HG02759 (cell line): Measurements from ENCODE around the gene CAP2.
"Not testable (repeated sequence)": the region's sequence is repeated elsewhere in the genome, so short reads cannot be mapped to it uniquely, and the experiment has no call there.

Source experiments
- ATAC-seq: cut with Tn5 transposase; IDR thresholded peaks from one replicate; pipeline ENCODE4 v1.9.1; 2021; ENCODE audit warnings: mild to moderate bottlenecking, moderate library complexity; ENCODE audit not compliant: unreplicated experiment

The CAP2 gene

GRCh38 chr6:17431581-17431980, 38.2 kb downstream of the CAP2 start:
- ATAC-seq = no peak

DNA sequence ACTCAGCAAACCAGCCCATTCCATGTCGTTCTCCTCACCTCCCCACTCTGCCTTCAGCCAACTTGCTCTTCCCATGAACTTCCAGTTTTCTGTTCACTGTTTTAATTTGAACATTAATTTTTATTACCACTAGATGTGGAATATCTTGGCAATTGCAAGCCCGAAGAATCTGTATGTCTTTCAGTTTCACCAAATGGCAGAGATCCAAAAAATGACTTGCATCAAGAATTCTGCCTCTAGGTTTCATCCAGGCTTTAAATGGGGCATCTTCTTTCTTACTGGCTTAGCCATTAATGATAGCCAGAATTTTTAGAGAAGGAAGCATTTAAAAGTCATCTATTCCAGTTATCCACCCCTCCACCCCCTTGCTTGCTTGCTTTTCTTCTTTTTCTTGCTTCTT, 39.0 kb downstream of the CAP2 start:
- no peak for ATAC-seq

- no peak for ATAC-seq
Measured at GRCh38 chr6:17439243-17439993, 46.0 kb downstream of the CAP2 start.

DNA sequence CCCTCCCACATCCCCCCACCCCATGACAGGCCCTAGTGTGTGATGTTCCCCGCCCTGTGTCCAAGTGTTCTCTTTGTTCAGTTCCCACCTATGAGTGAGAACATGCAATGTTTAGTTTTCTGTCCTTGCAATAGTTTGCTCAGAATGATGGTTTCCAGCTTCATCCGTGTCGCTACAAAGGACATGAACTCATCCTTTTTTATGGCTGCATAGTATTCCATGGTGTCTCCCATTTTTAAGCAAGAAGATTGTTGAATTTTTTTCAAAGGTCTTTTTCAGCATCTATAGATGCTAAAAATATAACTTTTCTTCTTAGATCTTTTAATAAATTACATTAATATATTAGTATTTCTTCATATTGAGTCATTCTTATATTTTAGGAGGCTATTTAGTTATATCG, 47.4 kb downstream of the CAP2 start:
- ATAC-seq = not testable (repeated sequence)

GRCh38 chr6:17442196-17442595, 48.8 kb downstream of the CAP2 start:
- no peak for ATAC-seq

DNA sequence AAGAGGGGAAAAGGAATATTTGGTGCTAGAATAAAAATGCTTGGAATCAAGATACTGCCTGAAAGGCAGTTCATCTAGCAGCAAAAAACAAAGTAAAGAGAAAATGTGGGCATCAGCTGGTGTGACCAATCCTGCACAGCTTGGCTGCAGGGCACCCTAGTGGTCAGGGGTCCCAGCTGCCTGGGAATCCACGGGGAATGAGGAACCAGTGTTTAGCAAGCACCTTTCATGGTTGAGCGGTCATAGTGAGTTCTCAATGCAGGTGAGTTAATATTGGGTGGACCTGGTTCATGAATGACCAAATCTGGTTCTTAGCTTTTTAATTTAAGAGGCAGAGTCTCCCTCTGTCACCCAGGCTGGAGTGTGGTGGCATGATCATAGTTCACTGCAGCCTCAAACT, 53.3 kb downstream of the CAP2 start:
- no peak for ATAC-seq

- ATAC-seq = no peak
Measured at GRCh38 chr6:17448165-17448564, 54.8 kb downstream of the CAP2 start.

GRCh38 chr6:17450397-17450796, 57.0 kb downstream of the CAP2 start:
- ATAC-seq = no peak

- ATAC-seq = no peak
Measured at GRCh38 chr6:17450832-17451231, 57.4 kb downstream of the CAP2 start.

DNA sequence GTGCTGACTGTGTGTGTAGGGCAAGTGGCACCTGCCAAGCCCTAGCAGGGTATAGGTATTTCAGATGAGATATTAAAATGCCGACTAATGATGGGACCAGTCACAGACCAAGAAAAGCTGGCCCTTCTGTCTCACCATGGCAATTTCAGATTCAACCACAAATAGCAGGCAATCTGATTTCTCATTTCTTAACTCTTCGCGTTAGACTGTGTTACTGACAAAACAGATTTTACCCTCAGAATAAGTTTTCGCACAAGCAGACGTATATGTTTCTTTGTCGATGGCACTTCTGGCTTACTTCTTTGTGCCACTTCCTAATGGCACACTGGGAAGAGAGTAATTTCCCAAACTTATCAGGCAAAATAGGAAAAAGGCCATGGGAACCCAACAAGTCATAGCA, 58.7 kb downstream of the CAP2 start:
- ATAC-seq = no peak

DNA sequence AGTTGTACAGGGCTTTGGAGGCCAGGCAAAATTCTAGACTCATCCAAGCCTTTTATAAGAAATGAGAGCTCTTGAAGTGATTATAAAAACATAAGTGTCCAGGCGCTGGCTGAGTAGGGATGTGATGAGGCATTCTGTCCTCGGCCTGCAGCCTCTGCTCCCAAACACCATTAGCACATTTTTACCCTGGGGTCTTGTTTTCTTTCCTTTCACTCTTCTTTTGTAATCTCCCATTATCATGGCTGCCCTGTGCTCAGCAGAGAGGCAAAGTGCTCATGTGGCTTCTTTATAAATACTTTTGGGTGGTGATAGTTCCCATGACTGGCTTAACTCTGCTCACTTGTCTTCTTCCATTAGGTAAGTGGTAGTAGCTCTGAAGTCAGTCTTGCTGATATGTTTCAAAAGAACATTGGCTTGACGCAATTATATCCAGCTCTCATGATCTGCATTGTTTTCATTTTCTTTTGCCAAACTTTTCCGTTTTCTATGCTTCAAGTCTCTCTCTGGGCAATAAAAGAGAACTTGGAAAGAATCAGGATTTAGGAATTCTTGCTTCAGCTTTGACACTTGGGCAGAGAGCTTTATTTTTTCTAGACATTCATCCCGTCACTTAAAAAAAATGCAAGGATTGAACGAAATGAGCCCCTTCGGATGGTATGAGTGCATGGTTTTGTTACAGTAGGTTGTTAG, 61.1 kb downstream of the CAP2 start:
- no peak for ATAC-seq

GRCh38 chr6:17455919-17456318, 62.5 kb downstream of the CAP2 start:
- no peak for ATAC-seq

GRCh38 chr6:17456711-17457110, 63.3 kb downstream of the CAP2 start:
- ATAC-seq = no peak

DNA sequence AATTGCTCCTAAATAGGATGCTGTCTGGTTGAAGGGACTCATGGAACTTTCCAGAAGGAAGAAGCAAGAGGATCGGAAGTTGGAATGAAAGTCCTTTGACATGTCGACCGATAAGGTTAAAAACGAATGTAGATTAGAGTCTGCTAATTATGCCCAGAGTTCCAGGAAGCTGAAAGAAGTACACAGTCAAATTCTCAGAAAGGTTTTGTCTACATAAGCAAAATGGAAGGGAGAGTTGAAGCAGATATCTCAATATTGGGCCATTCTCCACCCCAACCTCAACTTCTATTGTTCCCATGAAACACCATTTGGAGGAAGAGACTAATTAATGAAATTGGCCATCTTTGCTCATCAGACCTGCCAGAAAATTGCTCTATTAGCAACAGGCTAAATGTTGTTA, 64.0 kb downstream of the CAP2 start:
- ATAC-seq = no peak

DNA sequence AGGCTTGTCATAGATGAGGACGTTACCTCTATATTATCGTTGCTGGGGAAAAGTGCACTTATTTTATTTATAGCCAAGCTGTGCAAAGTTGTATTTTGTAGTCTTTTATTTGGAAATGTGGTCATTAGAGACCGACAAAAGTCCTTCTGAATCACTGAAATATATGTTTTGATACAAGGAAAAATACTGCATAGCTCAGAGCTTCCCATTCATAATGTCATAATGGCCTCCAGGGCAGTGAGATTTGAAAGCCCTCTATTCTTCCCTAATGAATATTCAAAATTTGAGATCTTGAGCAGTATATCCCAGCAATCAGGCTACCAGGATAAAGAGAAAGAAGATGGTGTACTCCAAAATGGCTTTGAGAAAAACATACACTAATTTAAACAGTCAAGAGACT, 64.6 kb downstream of the CAP2 start:
- ATAC-seq = no peak

- no peak for ATAC-seq
Measured at GRCh38 chr6:17458966-17459365, 65.6 kb downstream of the CAP2 start.

- ATAC-seq = no peak
Measured at GRCh38 chr6:17460862-17461261, 67.5 kb downstream of the CAP2 start.

DNA sequence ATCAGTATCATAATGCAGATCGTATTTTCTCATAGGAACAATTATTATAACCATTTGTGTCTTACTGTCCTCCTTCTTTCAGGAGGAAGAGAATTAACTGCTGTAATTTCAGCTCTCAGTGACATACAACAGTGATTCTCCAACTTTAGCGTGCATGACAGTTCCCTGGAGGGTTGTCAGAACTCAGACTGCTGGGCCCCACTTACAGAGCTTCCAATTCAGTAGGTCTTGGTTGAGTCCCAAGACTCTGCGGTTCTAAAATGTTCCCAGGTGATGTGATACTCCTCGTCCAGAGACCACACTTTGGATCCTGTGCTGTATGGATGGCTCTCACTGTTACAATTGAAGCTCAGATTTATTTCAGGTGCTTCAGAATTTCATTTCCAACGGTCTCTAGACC, 72.8 kb downstream of the CAP2 start:
- no peak for ATAC-seq

DNA sequence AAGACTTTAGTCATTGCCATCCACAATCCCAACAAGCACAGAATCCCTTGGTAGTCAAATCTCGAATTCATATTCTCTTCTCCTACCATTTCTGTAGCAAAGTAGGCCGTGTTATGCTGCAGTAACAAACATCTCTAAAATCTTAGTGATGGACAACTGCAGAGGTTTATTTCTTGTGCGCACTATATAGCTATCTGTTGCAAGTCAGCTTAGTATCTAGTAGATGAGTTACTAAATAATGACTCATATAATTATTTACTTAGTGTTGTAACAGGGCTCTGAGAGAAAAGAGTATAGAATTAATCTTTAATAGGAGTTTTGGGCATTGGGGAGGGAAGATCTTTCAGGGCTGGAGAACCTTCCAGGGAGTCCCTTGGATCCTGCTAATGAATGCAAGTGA, 73.3 kb downstream of the CAP2 start:
- ATAC-seq = no peak

DNA sequence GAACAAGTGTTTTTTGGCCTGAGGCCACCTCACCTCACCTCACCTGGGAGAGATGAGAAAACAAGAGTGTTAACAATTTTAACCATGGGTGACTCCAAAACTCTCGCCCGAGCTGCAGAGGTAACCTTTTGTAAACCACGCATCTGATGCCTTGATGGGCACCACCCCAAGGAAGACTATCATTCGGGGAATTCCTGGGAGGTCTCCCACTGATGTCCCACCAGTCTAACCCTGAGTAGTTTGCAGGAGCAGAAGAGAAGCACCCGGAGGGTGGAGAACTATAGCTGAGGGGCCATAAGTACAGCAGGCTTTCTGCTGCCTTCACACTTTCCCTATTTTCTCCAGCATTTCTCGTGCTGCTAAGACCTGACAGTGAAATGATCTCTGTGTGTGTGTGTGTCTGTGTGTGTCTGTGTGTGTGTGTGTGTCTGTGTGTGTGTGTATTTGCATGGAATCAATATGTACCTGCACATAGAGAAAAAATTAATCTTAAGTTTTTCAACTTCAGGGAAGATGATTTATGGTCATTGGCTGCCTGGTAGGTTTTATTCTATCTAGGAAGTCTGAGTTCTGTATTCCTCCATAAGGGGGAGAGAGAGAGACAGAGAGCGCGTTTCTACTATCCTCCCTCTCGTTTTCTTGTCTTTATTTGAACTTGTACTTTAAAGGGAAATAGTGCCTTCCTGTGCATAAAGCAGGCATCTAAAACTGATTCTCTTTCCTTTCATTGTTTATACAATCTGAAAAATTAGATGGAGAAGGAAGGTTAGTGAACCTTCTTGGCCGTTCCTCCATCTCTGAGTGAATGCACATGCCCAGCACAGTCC, 75.8 kb downstream of the CAP2 start:
- no peak for ATAC-seq

DNA sequence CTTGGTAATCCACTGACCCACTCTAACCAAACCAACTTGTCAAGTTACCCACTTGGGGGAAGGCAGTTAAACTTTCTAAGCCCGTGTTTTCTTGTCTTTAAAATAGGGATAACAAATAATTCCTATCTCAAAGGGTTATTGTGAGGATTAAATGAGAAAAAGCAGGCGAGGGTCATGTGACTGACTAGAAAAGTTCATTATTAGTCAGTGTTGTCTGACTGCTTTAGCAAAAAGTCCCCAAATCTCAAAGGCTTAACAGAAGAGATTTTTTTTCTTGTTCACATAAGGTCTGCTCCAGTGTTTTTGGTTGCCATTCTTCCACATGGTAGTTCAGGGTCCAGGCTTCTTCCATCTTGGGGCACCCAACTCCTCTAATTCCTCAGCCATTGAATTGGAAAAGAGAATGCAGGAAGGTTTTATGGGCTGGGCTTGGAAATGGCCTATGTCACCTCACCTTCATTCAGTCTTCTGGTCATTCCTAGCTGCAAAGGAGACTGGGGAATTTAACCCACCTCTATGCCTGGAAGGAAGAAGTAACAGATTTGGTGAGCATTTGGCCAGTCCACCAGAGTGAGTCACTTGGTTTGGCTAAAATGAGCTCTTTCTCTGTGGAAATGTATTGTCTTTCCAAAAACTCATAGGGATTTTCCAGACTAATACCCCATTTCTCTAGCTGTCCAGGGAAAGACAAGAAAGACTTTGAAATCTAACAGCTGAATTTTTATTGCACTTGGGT, 77.0 kb downstream of the CAP2 start:
- peak; percentile 53 for ATAC-seq
